GM19328 (cell line): Measurements from ENCODE around the gene SPNS3.

ENCODE experiments used
- ATAC-seq: cut with Tn5 transposase; IDR thresholded peaks from one replicate; pipeline ENCODE4 v1.9.1; 2021; ENCODE audit warnings: mild to moderate bottlenecking, moderate library complexity; ENCODE audit not compliant: unreplicated experiment

Gene SPNS3

DNA sequence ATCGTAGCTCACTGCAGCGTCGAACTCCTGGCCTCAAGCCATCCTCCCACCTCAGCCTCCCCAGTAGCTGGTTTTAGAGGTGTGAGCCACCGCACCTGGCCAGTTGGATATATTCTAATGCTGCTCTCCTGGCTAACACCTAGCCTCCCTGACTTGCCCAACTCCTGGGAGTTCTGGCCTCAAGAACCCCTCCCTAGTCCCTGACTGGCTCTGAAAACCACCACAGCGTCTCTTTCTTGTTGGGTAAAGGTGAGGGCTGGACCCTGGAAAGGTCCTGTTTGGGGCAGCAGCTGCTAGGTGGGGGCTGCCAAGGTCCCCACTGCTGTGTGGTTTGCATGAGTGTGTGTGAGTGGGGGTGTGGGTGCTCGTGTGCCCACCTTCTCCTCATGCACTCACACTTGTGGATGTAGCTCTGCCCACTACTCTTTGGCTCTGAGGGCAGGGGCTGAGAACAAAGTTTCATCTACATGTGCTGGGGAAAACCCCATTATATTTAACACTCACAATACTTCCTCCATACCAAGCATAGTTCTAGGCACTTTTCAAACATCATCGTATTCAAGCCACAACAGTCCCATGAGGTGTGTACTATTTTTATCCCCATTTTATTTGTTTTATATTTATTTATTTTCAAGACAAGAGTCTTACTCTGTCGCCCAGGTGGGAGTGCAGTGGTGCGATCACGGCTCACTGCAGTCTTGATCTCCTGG lies 7.1 kb upstream of the SPNS3 start:
- no peak for ATAC-seq

DNA sequence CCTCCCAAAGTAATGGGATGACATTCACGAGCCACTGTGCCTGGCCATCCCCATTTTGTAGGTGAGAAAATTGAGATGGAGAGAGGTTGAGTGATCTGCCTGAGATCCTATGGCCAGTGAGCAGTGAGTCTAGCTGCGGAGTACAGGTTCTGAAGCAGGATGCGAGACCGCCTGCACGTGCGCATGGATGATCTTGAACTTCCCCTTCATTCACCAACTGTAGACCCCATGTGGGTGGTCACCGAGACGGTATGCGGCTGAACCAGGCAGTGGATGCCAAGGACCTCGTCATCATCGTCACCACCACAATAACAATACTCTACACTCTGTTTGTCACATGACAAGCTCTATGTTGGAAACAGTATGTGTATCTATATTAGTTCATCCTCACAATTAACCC lies 6.2 kb upstream of the SPNS3 start:
- ATAC-seq, result no peak

GRCh38 chr17:4436381-4436780 lies 2.6 kb downstream of the SPNS3 start:
- no peak for ATAC-seq

DNA sequence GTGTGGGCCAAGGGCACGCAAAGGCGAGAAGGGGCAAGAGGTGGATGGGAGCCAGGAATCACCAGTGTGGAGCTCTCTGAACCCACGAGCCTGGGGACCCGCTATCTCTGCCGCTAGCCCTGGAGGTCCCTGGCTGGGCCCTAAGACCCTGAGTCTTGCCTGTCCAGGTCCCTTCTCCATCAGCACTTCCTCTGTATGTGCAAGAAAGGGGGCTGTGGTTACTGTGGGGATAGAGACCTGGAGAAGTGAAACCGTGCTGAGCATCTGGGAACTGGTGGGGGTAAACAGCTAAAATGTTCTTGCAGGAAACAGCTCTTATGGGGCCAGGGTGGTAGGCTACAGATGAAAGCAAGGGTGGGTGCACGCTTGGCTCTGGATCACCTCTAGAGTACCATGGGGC lies 3.1 kb downstream of the SPNS3 start:
- ATAC-seq, result no peak

GRCh38 chr17:4438162-4438944 lies 4.6 kb downstream of the SPNS3 start:
- ATAC-seq, result no peak

DNA sequence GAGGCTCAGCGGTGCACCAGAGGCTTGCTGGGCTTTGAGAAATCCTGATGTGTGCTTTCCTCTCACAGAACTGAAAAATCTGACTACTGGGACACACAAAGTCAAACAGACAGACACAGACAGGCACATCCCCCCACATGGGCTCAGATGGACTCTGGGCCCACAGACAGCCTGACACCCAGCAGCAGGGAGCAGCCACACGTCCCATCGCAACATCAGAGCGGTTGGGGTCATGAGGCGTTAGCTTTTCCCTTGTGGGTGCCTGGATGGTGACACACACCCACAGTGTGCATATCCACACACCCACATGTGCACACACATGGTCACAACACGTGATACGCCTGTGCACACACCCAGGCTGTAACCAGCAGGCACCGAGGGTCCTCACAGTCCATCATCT lies 6.3 kb downstream of the SPNS3 start:
- ATAC-seq, result no peak

- ATAC-seq, result no peak
Observed at GRCh38 chr17:4440690-4441686, 7.2 kb downstream of the SPNS3 start.

DNA sequence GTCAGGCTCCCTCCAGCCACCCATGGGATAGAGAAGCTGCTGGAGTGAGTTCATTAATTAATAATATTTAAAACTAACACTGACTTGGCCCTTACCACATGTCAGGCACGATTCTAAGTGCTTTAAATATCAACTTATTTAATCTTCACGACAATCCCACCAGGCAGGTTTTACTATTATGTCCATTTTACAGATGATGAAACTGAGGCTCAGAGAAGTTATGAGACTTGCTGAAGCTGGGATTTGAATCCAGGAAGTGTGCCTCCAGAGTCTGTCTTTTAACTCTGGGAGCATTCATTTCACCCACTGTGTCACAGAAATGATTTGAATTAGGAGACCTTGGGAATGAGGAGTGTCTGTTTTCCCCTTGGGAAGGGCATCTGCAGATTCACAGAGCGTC lies 8.8 kb downstream of the SPNS3 start:
- ATAC-seq, result no peak

DNA sequence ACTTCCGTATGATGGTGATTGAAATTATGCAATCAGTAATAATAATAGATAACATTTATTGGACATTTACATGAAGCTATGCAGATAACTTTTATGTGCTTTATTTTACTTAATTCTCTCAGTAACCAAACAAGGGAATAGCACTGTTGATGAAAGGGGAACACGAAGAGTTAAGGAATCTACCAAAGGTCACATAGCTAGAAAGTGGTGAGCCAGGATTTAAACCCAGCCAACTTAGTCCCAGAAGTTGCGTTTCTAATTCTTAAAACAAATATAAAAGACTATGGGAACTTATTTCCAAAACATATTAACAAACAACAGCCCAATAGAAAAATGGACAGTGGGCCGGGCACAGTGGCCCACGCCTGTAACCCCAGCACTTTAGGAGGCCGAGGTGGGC lies 9.7 kb downstream of the SPNS3 start:
- ATAC-seq, result no peak

GRCh38 chr17:4444782-4445473 lies 11.2 kb downstream of the SPNS3 start:
- ATAC-seq, result no peak

GRCh38 chr17:4445731-4446130 lies 12.0 kb downstream of the SPNS3 start:
- ATAC-seq, result no peak

DNA sequence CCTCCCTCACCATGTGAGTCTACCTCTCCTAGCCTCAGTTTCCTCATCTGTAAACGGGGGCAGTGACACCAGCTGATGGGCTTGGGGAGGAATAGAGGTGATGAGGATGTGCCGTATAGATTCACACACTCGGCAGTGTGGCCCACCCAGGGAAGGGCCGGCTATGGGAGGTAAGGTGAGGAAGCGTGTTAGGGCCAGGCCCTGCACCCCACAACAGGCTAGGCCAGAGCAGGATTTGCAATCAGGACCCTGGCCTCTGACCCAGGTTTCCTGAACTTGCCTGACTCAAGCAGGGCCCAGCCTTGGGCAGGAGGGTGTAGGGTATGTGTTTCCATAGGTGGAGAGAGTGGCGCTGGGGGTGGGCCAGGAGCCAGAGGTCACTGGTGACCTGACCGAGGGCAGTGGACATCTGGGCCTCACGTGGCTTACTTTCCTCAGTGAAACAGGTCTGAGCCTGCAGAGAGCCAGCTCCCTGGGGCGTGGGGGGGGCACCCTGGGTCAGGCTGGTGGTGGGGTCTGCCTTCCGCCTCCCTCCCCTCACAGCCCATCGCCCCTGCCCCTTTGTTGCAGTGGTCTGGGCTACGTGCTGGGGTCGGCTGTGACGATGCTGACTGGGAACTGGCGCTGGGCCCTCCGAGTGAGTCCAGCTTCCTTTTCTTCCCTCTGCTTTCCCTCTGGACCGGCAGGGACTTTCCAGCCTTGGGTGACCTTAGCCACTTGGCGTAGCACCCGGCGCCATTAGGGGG lies 12.8 kb downstream of the SPNS3 start:
- no peak for ATAC-seq

DNA sequence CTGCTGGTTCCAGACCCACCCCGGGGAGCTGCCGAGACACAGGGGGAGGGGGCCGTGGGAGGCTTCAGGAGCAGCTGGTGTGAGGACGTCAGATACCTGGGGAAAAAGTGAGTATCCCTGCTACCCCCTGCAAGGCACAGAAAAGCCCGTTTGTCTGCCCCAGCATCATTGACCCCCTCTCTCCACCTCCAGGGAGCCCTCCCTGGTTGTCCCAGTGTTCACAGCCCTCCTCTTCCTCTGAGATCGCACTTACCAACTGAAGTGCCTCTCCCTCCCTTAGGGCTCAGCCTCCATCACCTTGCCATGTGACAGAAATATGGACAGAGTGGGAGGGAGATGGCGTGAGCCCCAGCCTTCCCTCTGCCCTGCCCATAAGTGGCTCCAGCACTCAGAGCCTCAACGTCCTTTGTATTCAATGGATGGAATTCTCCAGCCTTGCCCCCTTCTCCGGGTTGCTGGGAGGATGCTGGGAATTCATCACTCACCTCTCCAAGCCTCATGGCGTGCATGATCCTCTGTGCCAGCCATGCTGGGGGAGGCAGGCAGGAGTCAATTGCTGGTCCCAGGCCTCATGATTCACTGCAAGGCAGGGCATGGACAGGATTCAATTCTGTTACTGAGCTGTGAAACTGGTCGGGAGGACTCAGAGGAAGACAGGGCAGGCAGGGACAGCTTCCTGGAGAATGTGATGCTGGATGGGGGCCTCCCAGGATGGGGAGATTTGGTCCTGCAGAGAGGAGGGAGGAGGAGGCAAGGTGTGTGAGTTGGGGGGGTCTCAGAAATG lies 14.6 kb downstream of the SPNS3 start:
- no peak for ATAC-seq

DNA sequence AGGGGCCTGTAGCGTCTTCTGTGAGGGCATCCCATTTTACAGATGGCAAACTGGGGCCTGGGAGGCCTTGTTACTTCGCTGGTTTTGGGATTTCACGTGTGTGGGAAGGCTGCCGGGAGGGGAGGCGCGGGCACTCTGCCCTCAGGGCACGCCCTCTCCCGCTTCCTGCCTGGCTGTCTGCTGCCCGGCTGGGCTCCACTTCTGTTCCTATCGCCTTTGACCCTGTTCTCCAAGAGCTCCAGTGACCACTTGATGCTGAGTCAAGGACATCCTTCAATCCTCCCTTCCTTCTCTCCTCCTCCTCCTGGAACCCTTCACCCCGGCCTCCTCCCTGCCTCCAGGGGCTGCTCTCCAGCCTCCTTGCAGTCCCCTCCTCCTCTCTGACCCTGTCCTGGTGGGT lies 16.0 kb downstream of the SPNS3 start:
- ATAC-seq, result no peak

DNA sequence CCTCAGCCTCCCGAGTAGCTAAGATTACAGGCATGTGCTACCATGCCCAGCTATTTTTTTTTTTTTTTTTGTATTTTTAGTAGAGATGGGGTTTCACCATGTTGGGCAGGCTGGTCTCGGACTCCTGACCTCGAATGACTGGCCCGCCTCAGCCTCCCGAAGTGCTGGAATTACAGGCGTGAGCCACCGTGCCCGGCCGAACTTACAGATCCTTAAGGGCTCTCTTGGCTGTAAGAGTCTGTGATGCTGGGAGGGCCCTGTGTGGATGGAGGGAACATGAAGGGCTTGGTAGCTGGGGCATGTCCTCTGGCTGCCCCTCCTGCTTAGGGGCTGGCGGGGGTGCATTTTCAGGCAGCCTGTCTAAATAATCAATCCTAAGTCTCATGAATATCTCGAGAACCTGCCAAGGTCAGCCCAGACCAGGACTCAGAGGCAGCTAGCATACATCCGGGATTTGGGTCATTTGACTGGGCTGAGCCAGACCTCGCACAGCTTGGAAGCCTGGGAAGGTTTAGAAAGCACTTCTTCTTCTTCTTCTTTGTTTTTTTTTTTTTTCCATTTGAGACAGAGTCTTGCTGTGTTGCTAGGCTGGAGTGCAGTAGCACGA lies 17.1 kb downstream of the SPNS3 start:
- no peak for ATAC-seq

GRCh38 chr17:4453812-4454591 lies 20.3 kb downstream of the SPNS3 start:
- no peak for ATAC-seq

DNA sequence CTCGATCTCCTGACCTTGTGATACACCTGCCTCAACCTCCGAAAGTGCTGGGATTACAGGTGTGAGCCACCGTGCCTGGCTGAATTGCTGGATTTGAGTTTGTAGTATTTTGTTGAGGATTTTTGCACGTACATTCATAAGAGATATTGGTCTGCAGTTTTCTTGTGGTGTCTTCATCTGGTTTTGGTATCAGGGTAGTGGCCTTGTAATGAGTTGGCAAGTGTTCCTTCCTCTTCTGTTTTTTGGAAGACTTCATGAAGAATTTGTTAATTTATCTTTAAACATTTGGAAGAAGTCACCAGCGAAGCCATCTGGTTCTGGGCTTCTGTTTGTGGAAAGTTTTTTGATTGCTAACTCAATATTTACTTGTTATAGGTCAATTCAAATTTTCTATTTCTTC lies 26.9 kb downstream of the SPNS3 start:
- ATAC-seq, result no peak

DNA sequence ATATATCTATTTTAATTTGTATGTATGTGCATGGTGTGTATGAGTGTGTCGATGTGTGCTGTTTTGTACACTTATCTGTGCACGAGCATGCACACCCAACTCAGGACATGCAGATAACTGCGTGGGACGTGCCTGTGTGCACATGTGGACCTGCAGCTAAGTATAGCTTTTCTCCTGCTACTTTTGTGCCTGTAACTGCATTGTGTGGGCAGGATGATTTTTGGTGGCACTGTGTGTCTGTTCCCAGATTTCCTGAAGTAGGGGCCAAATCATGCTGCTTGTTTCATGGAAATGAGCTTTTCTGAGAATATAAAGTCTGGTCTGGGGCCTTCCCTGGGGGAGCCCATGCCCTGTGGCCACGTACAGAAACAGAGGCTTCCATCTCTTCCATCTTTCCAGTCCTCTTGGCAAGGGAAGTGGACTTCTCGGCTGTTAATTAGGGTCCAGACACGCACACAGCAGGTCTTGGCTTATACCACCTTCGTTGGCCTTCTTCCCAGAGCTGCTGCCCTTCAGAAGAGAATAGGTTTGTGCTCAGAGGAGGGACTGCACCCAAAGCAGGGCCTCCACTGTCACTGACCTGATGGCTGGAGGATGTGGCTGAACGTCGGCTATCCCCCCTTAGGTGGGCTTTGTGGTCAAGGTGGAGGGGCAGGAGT lies 30.2 kb downstream of the SPNS3 start:
- no peak for ATAC-seq
